NCI-H2196 (cell line): ENCODE measurements around the gene TP53BP2.
A peak's percentile ranks its signal among the peaks of the same experiment; 100 is the strongest.
"Not testable (repeated sequence)": the region's sequence is repeated elsewhere in the genome, so short reads cannot be mapped to it uniquely, and the experiment has no call there.

Source experiments
- DNase-seq: peaks from one replicate; lab custom pipeline; 2025; ENCODE audit not compliant: unreplicated experiment; lab: John Stamatoyannopoulos, UW

The TP53BP2 gene

DNA sequence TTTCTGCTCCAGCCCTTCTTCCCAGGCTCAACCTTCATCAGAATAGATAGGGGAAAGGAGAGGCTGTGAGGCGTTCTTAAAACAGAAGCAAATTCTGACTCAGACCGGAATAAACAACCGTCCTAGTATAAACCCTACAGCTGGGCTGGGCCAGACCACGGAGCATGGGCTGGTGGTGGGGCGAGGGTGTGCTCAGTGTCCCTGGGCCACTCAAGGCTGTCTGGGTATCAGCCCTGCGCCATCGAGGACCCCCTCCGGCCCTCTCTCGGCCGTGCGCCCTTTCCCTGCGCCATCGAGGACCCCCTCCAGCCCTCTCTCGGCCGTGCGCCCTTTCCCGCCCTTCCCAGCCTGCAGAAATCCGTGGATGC lies 97.4 kb downstream of the TP53BP2 start:
- DNase-seq: no peak

GRCh38 chr1:223747838-223748335 lies 97.9 kb downstream of the TP53BP2 start:
- no peak for DNase-seq

GRCh38 chr1:223745731-223746130 lies 100.0 kb downstream of the TP53BP2 start:
- no peak for DNase-seq

DNA sequence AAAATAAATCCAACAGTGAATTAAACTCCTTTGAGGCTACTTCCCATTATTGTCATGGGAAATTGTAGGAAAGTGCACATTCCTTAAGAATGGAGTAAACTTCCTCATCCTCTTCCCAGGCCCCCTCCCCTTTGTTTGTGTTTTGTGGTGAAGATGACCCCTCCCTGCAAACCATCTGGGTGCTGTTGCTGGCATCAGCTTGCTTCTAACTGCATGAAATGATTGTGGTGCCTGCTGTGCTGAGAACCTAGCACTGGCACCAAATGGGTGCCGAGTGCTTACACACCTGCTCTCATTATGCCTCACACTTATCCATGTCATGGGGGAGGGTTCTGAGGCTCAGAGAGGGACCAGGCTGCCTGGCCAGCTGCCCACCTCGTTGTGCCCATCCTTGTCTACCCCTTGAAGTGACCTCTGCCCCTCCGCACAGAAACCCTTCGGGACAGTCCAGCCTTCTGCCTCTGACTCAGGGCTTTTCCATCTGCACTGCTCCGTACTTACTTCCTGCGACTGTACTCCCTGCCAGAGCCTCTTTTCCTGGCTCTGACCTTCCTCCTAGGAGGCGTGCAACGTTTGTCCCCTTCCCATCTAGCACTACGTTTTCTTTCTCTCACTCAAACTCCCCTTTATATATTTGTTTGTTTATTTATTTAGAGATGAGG lies 102.8 kb downstream of the TP53BP2 start:
- peak; percentile 50 for DNase-seq

DNA sequence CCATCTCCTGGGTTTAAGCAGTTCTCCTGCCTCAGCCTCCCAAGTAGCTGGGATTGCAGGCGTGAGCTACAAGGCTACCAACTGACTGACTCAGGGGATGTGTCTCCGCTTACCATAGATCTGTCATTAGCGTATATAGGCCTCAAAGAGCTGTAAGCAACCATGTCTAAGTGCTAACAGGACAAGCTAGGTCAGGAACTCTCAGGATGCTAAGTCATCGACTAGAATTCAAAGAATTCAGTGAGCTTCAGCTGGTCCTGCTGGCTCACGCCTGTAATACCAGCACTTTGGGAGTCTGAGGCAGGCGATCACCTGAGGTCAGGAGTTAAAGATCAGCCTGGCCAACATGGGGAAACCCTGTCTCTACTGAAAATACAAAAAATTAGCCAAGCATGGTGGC lies 103.9 kb downstream of the TP53BP2 start:
- DNase-seq: no peak

DNA sequence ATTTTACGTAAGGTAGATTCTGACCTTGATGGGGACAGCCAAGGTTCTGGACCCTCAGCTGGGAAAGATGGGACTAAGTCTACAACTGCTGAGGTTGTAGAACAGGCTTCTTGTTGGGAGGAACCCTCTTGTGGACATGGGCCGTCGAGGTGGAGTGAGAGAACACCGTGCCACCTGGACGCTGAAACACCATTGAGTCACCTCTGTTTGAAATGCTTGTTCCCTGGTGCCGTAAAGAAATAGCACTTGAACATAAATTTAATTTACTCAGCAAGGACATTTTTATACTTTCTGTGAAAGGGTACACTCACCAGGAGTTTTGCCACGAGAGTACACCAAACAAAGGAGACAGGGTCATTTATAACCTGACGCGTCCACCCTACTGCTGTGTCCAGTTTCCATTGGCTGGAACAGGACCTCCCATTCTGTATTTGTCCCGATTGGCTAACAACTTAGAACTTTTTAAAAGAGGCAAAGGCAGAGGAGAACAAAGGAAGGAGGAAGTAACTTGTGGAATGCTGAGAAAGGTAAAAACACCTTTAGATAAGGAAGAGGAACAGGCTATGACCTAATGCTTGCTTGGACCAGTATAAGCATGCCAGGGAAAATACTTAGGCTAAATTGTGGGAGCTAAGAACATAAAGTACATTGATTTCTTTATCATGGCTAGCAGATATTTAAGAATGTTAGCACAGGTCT lies 105.6 kb downstream of the TP53BP2 start:
- not testable (repeated sequence) for DNase-seq

- DNase-seq: no peak
Observed at GRCh38 chr1:223739366-223740037, 106.2 kb downstream of the TP53BP2 start.

DNA sequence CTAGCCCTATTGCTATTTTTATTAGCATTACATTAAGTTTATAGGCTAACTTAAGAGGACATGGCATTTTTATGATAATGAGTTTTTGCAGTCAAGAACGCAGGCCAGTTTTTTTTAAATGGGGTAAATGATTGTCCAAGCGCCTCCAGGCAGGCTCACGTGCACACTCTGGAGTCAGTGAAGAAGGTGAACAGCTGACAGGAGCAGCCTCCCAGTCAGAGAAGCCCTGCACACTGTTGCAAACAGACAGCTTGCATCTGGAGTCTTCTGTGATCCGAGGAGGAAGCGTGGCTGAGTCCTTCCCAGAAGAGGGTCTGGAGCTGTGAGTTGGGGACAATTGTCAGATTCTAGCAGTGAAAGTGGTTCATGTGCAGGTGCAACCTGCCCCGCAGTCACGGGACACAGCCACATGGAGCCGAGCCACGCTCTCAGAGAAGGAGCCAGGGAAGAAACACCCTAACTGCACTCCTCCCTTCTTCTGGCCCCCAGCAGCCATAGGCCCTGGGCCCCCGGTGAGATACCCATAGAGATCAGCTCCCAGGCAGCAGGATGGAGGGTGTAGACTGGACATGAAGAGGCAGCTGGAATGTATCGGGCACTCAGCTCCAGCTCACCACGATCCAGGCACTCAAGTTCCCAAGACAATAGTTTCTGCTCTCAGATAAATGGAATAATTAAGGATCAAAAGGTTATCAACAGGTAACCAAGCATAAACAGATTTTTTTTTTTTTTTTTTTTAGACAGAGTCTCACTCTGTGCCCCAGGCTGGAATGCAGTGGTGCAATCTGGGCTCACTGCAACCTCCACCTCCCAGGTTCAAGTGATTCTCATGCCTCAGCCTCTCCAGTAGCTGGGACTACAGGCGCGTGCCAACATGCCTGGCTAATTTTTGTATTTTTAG lies 107.0 kb downstream of the TP53BP2 start:
- DNase-seq: no peak

DNA sequence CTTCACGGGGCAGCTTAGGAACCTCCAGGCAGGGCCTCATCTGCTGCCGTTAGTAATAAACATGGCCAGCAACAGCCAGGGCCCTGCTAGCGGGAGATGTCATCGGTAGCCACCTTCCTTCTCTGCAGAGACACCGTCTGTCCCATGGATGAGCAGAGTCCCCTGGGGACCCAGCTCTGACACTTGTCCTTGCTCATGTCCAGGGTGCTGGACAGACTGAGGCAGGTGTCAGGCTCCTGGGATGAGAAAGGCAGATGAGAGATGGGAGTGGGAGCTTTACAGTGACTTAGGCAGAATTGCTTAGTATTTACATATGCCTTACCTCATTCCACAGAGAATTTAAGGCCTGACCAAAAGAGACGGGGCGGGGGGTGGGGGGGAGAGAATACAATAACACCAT lies 108.4 kb downstream of the TP53BP2 start:
- DNase-seq: no peak

DNA sequence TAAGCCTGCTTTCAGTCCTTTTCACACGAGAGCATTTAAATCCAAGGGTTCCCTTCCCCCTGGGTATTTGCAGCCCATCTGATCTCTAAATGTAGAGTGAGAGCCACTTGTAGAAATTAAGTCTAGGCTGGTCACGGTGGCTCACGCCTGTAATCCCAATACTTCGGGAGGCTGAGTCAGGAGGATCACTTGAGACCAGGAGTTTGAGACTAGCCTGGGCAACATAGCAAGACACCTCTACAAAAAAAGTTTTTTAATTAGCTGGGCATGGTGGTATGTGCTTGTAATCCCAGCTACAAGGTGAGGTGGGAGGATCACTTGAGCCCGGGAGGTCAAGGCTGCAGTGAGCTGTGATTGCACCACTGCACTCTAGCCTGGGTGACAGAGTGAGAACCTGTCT lies 109.1 kb downstream of the TP53BP2 start:
- not testable (repeated sequence) for DNase-seq

DNA sequence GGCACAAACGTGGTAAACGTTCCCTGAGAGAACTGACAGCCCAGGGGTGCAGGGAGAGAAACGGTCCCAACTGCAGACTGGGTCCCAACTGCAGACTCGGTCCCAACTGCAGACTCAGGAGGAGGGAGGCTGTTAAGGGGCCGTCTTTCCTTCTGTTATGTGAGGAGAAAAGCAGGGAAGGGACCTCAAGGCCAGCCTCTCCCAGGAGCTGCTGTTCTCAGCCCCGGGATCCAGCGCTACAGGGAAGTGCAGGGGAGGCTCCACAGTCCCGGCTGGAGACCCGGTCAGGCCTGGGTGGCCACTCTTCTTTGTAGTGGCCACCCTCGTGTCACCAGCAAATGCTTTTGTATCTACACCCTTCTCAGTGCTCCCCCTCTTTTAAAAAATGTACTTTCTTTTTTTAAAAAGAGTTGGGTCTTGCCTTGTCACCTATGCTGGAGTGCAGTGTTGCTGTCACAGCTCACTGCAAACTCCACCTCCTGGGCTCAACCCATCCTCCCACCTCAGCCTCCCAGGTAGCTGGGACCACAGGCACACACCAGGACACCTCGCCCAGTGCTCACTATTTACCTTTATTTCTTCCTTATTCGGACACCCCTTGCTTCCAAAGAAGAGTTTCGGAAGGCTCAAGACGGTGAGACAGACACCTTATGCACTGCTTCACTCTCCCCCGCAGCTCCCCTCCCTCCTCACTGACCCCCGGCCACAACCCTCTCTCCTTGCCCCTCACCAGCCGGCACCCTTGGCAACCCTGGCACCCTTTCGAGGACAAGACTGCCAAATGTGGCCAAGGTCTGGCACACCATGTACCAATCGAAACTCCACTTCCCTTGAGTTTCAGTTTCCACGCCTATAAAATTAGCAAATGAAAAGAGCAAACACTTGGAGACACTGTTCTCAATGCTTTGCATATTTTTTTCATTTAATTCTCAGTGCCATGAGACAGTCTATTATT lies 111.6 kb downstream of the TP53BP2 start:
- no peak for DNase-seq

GRCh38 chr1:223732993-223733798 lies 112.6 kb downstream of the TP53BP2 start:
- peak; percentile 38 for DNase-seq

GRCh38 chr1:223731133-223731770 lies 114.5 kb downstream of the TP53BP2 start:
- DNase-seq: peak; percentile 36

- no peak for DNase-seq
Observed at GRCh38 chr1:223730479-223731132, 115.1 kb downstream of the TP53BP2 start.

GRCh38 chr1:223729906-223730305 lies 115.8 kb downstream of the TP53BP2 start:
- DNase-seq: no peak
